Head of caudate nucleus (tissue), 42 donors: ENCODE results near the gene EDRF1.

ENCODE experiments used
- DNase-seq, 42 donors: peaks; one replicate each; pipeline versions ENCODE4 v3.0.0 to v3.0.0-alpha.2; 2020 to 2021; ENCODE audit warnings: mixed read lengths in 7 of 42
- intact Hi-C: fragments of 100-400 bp; cut with DNase I; formaldehyde crosslinking; loops from one replicate; pipeline ENCODE4 v1.15.0; 2022

The EDRF1 gene

GRCh38 chr10:125747417-125747816 lies 27.9 kb downstream of the EDRF1 start:
- DNase-seq: no peak
- intact Hi-C loops: no loop called here

GRCh38 chr10:125756196-125756595 lies 36.7 kb downstream of the EDRF1 start:
- intact Hi-C loops: no loop called here
- no peak for DNase-seq

DNA sequence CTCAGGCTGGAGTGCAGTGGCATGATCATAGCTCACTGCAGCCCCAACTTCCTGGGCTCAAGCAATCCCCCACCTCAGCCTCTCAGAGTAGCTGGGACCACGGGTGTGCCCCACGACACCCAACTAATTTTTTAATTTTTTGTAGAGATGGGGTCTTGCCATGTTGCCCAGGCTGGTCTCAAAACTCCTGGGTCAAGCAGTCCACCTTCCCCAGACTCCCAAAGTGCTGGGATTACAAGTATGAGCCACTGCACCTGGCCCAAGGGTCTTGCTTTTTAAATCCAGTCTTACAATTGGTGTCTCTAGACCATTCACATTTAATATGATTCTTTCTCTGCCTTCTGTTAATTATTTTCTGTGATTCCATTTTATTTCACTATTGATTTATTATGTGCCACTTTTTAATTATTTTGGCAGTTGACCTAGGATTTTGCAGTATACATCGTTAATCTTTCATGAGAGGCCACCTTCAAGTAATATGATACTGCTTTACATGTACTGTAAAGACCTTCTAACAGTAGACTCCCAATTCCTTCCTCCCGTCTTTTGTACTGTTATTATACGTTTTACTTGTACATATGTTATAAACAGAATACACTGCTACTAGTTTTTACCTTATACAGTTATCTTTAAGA lies 37.5 kb downstream of the EDRF1 start:
- DNase-seq: no peak
- intact Hi-C loops: no loop called here

DNA sequence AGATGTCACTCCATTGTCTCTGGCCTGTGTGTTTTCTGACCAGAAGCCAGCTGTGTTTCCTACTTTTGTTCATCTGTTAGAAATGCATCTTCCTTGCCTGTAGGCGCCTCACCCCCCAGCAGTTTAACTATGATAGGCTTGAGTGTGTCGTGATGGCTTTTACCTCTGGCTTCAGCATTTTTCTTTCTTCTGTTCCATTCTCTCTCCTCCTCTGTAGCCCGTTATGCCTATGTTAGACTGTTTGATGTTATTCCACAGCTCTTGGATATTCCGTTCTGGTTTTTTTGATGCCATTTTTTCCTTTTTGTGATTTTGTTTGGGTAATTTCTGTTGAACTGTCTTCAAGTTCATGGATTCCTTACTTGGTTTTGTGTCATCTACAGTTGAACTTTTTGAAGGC lies 38.2 kb downstream of the EDRF1 start:
- DNase-seq: no peak
- intact Hi-C loops: no loop called here

DNA sequence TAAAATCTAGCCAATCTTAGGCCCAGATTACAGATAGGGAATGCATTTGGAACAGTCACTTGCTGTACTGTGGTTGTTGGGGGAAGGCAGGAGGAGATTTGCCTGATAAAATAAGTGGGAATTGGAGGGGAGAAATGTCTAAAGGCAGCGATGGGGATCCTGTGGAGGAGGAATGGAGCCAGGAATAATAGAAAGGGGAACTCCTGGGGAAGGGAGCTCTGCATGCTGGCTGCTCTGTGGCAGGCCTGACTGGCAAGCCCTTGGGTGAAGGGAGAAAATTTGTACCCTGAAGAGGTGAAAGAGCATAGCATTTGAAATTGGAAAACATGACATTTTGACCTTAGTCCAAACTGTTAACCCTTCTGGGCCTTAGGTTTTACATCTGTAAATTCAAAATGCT lies 42.5 kb downstream of the EDRF1 start:
- no peak for DNase-seq
- intact Hi-C loops: no loop called here

GRCh38 chr10:125762692-125763648 lies 43.5 kb downstream of the EDRF1 start:
- no peak for DNase-seq
- intact Hi-C loops: no loop called here

GRCh38 chr10:125765835-125766234 lies 46.3 kb downstream of the EDRF1 start:
- no peak for DNase-seq
- intact Hi-C loops: no loop called here

GRCh38 chr10:125766511-125766910 lies 47.0 kb downstream of the EDRF1 start:
- no peak for DNase-seq
- intact Hi-C loops: no loop called here

DNA sequence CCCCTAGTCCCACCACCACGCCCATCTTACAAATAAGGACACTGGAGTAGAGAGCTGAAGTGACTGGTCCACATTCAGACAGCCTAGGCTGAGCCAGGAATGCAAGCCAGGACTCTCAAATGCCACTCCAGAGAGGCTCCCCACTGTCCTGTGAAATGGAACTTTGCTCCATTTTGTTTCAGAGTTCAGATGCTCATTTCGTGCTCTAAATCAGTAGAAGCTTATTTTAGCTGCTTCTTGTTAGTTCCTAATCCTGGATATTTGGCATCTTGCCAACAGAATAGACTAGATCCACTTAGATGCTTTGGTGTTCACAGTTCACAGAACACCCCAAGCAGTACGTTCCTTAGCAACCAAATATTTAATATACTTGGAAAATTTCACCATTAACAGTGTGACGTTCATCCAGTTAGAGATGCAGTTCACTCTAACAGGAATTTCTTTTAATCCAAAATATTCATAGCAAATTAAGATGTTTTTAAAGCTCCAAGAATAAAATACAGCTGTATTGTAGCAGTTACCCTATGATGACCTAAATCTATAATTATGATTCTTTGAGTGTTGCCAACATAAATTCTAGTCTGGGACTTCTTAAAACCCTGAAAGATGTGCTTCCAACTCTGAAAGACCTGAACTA lies 48.8 kb downstream of the EDRF1 start:
- intact Hi-C loops: no loop called here
- DNase-seq: peak in 4 of 42 donors; percentile 12 to 40 (median 30)

GRCh38 chr10:125769175-125769574 lies 49.7 kb downstream of the EDRF1 start:
- no peak for DNase-seq
- intact Hi-C loops: no loop called here

DNA sequence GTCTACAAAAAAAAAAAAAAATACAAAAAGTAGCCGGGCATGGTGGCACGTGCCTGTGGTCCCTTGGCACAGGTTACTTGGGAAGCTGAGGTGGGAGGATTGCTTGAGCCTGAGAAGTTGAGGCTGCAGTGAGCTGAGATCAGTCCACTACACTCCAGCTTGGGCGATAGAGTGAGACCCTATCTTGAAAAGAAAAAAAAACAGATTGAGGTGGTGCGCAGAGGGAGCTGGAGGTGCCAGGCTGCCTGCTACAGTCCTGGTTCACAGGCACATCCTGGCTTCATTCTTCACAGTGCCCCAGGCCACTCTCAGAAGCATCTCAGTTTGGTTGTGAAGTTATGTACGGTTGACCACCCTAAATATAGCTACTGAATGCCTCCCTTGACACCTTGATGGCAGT lies 51.3 kb downstream of the EDRF1 start:
- intact Hi-C loops: no loop called here
- no peak for DNase-seq

GRCh38 chr10:125772112-125772863 lies 52.8 kb downstream of the EDRF1 start:
- intact Hi-C loops: no loop called here
- DNase-seq: no peak

DNA sequence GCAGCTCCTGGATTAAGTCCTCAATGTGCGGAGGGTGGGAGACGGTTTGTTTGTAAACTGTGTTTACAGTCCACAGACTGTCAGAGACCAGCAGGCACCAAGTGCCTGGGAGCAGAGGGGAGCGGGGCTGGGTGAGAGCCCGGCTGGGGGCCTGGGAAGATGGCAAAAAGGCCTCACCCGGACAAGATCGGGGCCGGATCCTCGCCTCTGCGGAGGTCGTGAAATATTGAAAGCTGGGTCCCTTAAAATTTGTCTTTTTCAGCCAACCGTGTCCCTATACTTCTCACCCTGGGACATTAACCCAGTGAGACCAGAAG lies 53.3 kb downstream of the EDRF1 start:
- no peak for DNase-seq
- intact Hi-C loops: no loop called here

DNA sequence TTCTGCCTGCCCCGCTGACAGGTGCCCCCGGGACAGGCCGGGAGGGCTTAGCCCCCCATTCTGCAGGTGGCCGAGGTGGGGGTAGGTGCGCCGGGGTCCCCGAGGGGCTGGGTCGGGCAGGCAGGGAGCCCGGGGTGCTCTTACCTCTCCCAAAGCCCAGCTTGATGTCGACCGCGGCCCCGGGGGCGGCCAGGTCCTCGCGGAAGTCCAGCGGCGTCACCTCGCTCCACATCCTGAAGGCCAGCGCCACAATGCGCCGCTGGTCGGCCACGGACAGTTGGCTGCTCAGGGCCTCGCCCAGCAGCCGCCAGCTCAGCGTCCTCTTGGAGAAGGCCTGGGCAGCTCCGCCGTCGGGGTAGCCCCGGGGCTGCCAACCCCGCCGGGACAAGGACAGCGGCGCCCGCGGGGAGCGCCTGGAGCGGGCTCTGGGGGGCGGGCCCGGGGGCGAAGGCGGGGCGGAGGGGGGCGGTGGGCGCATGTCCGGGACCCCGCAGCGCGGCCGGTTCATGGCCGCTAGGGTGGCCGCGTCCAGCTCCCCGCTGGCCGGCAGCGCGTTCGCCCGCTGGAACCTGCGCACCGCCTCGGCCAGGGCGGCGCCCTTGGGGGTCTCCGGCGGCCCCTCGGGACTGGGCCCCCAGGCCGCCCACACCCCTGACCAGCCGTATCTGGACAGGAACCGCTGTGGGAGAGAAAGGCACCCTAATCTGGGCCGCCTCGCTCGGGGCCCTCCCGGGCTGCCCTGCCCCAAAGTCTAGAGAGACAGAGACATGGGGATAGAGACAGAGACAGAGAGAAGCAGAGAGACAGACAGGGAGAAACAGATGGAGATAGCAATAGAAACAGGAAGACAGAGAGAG lies 54.4 kb downstream of the EDRF1 start:
- intact Hi-C loops: no loop called here

DNA sequence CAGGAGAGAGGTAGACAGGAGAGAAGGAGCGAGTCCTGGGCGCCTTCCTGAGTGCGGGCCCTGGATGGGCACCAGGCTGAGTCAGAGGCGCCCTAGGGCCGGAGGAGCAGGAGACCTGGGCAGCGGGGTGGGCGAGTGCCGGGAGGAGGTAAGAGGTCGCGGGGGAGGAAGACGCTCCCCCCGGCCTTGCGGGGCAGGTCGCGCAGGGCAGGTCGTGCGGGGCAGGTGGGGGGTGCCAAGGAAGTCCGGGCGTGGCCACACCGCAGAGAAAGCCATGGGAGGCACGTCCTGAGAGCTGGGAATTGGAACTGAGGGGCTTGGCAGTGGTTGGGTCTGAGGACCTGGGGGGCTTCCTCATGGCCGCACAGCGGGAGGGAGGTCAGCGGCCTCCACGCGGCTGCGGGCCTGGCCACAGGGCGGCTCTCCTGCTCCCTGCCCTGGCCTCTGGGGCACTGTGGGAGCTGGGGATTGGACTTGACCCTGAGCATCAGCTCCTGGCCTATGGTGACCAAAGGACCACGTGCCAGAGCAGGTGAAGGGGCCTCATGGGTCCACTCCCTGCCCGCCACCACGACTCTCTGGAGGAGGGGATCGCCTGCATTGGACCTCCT lies 55.2 kb downstream of the EDRF1 start:
- peak in 1 of 42 donors; percentile 31 for DNase-seq
- intact Hi-C loops: no loop called here

More for the DNA sequence above, 54.4 kb downstream of the EDRF1 start:
- no peak for DNase-seq

- DNase-seq: peak in 1 of 42 donors; percentile 21
These were observed 56.1 kb downstream of the EDRF1 start, which contains the start of gene MMP21 for GRCh38 chr10:125775491-125776106. Gene MMP21, minus strand, starts transcription at chr10:125775821. Its CDS starts 0 bp downstream, at chr10:125775821.

DNA sequence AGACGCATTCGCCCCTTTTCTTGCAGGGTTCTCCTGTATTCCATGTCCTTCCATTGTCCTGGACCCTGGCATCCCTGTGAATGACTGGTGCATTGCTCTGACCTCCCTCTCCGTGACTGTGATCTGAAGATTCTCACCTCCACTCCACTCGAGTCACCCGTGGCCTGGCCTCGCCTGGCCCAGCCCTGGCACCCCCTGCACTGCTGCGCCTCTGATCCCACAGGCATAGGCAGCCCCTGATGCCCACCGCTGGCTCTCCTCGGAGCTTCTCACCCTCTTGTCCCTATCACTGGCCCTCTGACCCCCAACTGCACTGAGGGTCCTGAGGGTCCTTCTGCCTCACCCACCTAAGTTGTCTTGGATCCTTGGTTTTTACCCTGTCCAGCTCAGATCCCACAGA lies 58.3 kb downstream of the EDRF1 start:
- intact Hi-C loops: no loop called here

More at GRCh38 chr10:125775491-125776106, 56.1 kb downstream of the EDRF1 start, which contains the start of gene MMP21:
- intact Hi-C loops: no loop called here

More for the DNA sequence above, 58.3 kb downstream of the EDRF1 start:
- DNase-seq: peak in 1 of 42 donors; percentile 23
